Endothelial cell of umbilical vein (primary cell): ENCODE measurements around the gene PAAF1.

Source experiments
- JUN ChIP-seq: IDR thresholded peaks from 2 replicates; pipeline ENCODE4 v1.6.1; 2011; ENCODE audit warnings: borderline replicate concordance, low read depth; ENCODE audit not compliant: insufficient read length, insufficient read depth
- MYC ChIP-seq: IDR thresholded peaks from one replicate; pipeline ENCODE4 v1.6.1; 2011; ENCODE audit warnings: mild to moderate bottlenecking, low read depth, low read length
- POLR2A ChIP-seq: IDR thresholded peaks from 2 replicates; pipeline ENCODE4 v1.6.1; 2012; ENCODE audit warnings: low read depth, mild to moderate bottlenecking, control low read depth, low read length
- TF ChIP-seq, protein P1 (sequence below): IDR thresholded peaks from 2 replicates; pipeline ENCODE4 v1.6.1; 2011; ENCODE audit not compliant: insufficient read depth, insufficient read length
- TF ChIP-seq, protein P2 (sequence below), 2 donors: IDR thresholded peaks; 1 replicate in 1 of 2; 2 replicates in 1 of 2; pipeline ENCODE4 v1.5.1; 2011; ENCODE audit warnings: low read length in 2 of 2, mild to moderate bottlenecking in 2 of 2, moderate library complexity in 2 of 2, control low read depth in 1 of 2, inconsistent platforms in 1 of 2, low read depth in 1 of 2; ENCODE audit not compliant: insufficient read depth in 1 of 2; ENCODE audit errors: extremely low read depth in 1 of 2

DNA sequence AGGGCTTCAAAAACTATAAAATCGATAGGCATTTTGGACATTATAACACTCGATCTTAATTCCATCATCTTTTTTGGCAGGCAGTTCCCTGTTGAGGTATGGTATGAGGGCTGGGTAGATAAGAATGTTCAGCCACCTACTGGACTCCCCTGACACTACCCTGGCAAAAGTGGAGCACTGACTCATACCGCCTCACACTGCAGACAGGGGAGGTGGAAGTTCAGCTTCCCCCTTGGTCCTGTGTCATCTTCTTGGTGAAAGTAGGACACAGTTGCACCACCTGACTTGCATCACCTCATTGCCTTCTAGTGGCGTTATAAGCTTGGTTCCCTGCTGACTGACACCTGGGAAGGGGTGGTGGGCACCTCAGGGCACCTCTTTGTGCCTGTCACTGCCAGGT, 30.4 kb downstream of the PAAF1 start:
- TF ChIP-seq, protein P1, sequence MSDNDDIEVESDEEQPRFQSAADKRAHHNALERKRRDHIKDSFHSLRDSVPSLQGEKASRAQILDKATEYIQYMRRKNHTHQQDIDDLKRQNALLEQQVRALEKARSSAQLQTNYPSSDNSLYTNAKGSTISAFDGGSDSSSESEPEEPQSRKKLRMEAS, result no peak
- TF ChIP-seq, protein P2, sequence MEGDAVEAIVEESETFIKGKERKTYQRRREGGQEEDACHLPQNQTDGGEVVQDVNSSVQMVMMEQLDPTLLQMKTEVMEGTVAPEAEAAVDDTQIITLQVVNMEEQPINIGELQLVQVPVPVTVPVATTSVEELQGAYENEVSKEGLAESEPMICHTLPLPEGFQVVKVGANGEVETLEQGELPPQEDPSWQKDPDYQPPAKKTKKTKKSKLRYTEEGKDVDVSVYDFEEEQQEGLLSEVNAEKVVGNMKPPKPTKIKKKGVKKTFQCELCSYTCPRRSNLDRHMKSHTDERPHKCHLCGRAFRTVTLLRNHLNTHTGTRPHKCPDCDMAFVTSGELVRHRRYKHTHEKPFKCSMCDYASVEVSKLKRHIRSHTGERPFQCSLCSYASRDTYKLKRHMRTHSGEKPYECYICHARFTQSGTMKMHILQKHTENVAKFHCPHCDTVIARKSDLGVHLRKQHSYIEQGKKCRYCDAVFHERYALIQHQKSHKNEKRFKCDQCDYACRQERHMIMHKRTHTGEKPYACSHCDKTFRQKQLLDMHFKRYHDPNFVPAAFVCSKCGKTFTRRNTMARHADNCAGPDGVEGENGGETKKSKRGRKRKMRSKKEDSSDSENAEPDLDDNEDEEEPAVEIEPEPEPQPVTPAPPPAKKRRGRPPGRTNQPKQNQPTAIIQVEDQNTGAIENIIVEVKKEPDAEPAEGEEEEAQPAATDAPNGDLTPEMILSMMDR (IDR thresholded peaks at IDR 0.05; ENCODE audit: extremely low read depth in 1 of 2, insufficient read depth in 1 of 2, low read depth in 1 of 2, low read length in 2 of 2), result no peak
- no peak for TF ChIP-seq POLR2A
- TF ChIP-seq MYC, result no peak
- no peak for TF ChIP-seq JUN
